IPS-NIHi7 (cell line): ENCODE data around the gene CNTNAP2.
"Not testable (repeated sequence)": the region's sequence is repeated elsewhere in the genome, so short reads cannot be mapped to it uniquely, and the experiment has no call there.

Experiments
- DNase-seq: peaks from one replicate; pipeline ENCODE4 v3.0.0; 2012; ENCODE audit warnings: mixed read lengths; ENCODE audit errors: extremely low spot score

The CNTNAP2 gene

DNA sequence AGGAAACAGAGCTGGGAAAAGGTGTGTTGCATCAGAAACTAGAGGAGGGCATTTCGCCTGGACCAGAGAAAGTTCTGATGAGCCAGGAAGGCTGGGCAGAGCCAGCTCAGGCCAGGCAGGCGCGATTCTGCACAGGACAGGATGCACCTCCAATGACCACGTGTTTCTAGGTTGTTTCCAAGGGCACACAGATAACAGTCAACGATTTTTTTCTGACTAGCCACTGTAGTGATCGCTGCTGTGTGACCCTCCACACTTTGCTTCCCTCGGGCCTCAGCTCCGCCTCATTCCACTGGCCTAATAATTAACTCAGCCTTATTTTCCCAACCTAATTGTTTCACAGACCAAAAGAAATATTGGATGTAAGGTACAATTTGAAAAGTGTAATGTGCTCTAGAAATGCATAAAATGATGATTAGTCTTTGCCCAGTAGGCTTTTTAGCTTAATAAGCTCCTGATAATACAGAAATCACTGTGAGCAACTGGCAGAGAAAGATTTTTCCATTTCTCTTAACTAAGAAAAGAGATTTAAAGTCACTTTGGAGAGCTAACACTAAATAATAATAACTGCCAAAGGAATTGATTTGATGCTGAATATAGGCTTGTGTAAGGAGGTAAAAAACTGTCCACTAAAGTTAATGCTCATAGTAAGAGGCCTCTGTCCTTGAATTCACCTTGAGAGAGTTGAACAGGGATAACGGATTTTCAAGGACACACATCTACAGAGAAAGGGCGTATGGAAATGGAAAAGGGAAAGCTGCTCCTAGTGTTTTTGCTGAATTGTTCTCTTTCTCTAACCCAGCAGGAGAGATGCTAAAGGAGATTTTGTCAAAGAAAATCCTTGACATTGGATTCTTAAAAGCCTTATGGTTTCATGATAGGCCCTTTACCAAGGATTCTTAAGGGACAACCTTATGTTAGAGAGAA lies 2183.0 kb downstream of the CNTNAP2 start:
- no peak for DNase-seq

DNA sequence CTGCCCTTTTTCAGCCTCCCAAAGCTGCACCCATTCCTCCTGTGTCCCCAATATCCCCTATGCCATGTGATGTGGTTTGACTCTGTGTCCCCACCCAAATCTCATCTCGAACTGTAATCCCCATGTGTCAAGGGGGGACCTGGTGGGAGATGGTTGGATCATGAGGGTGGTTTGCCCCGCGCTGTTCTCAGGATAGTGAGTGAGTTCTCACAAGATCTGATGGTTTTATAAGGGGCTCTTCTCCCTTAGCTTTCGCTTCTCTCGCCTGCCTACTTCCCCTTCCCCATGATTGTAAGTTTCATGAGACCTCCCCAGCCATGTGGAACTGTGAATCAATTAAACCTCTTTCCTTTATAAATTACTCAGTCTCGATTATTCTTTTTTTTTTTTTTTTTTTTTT lies 2185.8 kb downstream of the CNTNAP2 start:
- not testable (repeated sequence) for DNase-seq

DNA sequence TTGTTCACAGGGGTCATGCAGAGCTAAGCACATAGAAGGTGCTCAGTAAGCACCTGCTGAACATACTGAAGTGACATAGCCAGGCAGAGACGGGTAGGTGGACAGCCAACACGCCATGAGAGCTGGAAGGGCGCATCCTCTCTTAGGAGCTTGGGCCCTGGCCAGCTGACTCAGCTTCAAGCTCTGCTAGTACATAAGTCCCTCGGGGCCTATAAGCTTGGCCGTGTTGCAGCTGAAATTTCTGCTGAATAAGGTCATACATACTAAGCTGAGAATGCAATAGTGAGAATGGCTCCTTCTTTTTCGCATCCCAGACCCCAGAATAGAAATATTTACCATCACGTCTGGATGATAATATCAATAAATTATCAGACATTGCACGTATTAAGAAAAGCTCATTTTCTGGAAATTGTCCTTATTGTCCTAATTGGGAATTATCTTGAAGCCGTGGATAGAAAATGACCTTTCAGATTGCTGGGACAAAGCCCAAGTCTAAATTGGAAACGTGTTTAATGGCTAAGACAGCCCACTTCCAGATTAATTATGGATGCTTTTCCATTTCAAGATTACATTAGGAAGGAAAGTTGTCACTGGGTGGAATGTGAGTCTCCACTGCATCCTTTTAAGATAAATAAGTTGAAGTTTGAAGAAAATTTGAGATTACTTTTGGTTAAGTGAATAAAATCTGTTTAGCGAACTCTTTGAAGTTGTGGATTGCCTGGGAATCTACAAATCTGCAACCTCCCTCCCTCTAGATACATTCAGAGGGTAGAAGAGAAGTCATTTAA lies 2186.9 kb downstream of the CNTNAP2 start:
- DNase-seq = no peak

DNA sequence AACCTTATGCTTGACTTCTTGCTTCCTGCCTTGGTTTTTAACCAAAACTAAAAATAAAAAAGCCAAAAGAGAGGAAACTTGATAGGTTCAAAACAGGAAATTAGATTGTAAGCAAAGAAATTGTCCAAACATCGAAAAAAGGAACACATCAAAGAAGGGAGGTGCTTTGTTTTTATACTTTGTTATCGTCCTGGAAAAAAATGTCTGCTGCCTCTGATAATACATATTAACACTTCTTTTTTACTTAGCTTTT lies 2187.4 kb downstream of the CNTNAP2 start:
- DNase-seq = no peak

DNA sequence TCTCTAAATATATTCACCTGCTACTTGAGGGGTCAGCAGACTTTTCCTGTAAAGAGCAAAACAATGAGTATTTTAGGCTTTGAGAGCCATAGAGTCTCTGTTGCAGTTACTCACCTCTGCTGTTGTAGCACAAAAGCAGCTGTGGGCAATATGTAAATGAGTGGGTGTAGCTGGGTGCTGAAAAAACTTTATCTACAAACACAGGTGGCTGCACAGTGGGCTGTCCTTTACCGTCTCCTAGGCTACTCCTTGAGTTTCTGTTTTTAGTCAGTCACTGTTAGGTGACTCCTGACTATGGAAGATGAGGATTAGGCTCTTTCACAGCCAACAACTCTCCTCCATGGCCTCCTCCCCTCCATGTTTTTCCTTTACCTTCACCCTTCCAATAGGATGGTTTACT lies 2187.9 kb downstream of the CNTNAP2 start:
- DNase-seq = no peak

DNA sequence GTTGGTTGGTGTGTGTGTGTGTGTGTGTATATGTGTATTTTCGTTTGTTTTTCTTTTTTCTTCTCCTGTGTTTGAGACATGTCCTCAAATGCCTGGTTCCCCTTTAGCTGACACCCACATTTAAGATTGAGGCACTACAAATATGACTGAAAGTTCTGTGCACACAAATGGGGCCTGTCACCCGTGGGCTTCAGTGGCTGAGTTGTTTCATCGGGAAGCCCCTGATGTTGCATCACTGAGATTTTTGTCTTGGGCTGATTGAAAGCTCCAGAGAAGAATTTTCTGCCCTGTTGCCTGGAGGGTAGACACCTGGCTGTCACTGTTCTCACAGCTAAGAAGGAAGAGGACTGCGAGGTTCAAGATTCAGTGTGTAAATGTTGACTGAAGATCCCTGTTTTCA lies 2190.2 kb downstream of the CNTNAP2 start:
- no peak for DNase-seq

DNA sequence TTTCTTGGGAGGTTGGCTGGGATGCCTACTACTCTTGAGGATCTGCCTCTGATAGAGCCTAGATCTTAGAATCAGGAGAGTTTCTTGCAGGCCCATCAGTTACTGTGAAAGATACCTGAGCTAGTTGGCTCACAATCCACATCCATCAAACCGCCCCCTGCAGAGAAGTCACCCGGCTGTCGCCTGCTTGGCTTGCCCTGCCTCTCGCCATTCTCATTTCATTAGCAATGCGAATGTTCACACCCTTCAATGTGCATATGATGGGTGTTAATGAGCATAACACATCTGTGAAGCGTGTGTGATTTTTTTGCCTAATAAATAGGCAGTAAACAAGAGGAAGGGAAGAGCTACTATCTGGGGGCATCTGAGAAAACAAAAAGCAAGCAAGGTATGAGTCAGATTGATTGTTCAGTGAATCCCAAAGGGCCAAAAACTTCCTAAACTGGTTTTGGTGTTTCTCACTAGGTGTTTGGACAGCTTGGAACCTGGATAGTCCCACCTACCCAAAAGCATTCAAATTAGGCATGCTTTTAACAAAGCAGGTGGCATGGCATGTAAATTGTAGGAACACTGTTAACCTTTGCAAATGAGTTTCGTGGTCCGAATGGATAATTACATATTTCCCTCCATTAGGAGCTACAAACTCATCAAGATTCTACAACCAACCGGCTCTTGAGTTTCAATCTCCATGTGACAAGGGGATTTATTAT lies 2201.7 kb downstream of the CNTNAP2 start:
- DNase-seq = peak; percentile 59

DNA sequence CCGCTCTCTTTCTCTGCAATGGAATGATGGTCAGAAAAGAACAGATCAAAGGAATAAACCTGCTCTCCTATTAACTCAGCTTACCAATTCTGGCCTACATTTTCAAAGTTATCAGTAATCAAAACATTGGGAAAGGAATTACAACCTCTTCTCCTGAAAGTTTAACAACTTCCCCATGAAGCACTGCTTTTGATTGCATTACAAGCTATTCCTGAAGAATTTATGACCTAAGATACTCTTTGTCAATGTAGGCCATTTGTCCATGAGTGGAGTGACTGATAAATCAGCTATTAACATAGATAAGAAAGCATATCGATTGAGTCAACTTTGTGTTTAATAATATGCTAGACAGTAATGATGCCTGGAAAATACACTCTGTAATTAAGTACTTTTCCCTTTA lies 2202.2 kb downstream of the CNTNAP2 start:
- DNase-seq = no peak

DNA sequence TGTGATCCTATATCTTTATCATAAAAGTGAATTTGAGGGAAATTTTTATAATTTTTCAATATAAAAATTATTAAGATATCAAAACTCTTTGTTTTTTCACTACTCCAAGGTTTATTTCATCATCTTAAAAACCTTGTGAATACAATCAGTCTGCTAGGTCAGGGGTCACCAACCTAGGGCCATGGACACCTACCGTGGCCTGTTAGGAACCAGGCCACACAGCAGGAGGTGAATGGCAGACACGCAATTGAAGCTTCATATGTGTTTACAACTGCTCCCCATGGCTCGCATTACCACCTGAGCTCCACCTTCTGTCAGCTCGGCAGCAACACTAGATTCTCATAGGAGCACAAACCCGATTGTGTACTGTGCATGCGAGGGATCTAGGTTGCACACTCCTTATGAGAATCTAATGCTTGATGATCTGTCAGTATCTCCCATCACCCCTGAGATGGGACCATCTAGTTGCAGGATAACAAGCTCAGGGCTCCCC lies 2202.8 kb downstream of the CNTNAP2 start:
- no peak for DNase-seq

DNA sequence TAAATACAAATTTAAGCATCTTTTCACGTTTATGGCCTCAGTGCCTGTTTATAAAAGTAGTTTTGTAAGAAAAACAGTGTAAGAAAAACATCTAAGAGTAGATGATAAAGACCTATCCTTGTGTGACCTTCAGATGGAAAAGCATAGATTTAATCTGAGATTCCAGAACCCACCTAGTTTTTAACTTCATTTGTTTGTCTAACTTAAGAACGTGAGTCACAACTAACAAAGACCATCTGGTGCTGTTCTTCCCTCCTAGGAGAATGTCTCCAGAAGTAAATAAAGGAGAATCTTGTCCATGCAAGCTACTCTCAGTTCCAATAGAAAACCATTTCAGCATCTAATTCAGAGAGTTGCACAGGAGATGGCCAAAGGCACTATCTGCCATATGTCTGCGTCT lies 2208.6 kb downstream of the CNTNAP2 start:
- DNase-seq = no peak

DNA sequence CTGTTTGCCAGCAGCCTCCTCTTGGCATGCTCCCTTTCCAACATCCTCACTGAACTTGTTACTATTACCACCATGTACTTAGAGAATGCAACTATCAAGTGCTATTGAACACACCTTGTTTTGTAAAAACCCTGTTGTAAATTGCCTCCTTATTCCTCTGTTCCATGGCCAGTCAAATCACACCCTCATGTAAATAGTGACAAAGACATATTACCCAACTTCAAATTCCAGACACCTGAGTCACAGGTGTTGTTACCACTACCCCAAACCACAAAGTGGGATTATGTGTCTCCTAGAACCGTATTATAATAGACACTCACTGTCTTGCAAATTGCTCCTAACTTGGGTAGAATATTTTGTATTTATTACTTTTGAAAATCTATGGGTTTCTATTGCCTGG lies 2210.8 kb downstream of the CNTNAP2 start:
- DNase-seq = no peak

DNA sequence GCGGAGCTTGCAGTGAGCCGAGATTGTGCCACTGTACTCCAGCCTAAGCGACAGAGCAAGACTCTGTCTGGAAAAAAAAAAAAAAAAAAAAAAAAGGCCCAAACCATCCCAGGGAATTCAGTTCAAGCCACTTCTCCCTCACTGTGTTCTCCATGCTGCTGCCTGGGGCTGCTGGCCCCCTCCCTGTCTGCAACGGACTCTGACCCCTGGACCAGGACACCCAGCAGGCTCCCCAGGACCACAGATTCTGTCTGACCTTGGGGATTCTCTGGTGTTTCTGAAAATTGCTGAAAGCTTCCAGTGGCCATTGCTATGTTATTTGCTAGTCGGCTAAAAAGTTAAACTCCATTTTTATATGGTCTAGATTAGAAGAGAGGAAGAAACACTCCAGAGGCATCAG lies 2212.3 kb downstream of the CNTNAP2 start:
- DNase-seq = no peak

DNA sequence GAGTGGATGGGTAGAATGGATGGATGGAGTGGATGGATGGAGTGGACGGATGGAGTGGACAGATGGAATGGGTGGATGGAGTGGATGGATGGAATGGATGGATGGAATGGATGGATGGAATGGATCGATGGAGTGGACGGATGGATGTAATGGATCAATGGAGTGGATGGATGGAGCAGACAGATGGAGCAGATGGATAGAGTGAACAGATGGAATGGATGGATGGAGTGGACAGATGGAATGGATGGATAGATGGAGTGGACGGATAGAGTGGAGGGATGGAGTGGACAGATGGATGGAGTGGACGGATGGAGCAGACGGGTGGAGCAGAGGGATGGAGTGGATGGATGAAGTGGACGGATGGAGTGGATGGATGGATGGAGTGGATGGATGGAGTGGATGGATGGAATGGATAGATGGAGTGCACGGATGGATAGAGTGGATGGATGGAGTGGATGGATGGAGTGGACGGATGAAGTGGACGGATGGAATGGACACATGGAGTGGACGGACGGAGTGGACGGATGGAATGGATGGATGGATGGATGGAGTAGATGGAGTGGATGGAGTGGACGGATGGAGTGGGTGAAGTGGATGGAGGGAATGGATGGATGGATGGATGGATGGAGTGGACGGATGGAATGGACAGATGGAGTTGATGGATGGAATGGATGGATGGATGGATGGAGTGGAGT lies 2213.7 kb downstream of the CNTNAP2 start:
- DNase-seq = no peak

DNA sequence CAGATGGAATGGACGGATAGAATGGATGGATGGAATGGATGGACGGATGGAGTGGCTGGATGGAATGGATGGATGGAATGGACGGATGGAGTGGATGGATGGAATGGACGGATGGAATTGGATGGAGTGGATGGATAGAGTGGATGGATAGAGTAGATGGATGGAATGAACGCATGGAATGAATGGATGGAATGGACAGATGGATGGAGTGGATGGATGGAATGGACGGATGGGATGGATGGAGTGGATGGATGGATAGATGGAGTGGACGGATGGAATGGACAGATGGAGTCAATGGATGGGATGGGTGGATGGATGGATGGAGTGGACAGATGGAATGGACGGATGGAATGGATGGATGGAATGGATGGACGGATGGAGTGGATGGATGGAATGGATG lies 2214.2 kb downstream of the CNTNAP2 start:
- no peak for DNase-seq

DNA sequence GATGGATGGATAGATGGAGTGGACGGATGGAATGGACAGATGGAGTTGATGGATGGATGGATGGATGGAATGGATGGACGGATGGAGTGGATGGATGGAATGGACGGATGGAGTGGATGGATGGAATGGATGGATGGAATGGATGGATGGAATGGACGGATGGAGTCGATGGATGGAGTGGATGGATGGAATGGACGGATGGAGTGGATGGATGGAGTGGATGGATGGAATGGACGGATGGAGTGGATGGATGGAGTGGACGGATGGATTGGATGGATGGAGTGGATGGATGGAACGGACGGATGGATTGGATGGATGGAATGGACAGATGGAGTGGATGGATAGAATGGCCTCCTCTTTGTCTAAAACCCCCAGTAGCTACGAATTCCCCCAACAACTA lies 2214.9 kb downstream of the CNTNAP2 start:
- not testable (repeated sequence) for DNase-seq

DNA sequence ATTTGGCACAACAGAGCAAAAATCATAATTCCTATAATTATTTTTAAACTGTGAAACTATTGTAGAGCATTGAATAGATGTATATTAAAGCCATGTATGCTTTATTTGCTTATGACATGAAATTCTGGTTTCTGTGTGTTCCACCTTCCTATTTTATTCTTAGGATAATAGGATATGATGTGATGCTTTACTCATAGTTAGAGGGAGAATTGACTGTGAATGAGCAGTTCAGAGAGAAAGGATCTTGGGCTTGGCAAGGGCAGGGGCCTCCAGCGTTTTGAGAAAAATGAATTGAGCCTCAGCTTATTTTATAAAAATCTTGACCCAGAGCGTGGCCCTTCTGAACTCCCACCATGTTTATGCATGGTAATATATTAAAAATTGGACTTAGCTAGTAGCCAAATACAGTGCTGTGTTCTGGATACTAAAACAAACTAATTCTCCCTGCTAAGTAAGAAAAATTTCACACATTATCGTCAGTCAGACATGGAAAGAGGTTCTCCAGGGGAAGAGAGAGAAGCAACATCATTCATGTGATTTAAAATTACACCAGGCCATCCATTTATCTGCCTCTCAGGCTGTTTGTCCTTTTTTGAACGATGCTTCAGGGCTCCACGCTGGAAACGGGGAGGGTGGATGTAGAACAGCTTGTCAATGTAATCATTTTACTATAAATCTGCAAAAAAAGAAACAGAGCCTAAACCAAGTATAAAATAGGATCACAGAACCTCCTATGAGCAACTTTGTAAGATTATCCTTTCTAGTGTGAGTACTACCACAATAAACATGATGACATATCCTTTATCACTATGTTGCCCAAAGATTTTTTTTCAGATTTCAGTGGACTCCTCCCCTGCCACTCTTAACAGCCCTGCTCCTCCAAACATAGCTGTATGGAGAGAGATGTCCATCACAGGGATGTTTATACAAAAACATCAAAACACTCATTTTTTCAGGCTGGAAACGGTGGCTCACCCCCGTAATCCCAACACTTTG lies 2215.9 kb downstream of the CNTNAP2 start:
- DNase-seq = no peak

DNA sequence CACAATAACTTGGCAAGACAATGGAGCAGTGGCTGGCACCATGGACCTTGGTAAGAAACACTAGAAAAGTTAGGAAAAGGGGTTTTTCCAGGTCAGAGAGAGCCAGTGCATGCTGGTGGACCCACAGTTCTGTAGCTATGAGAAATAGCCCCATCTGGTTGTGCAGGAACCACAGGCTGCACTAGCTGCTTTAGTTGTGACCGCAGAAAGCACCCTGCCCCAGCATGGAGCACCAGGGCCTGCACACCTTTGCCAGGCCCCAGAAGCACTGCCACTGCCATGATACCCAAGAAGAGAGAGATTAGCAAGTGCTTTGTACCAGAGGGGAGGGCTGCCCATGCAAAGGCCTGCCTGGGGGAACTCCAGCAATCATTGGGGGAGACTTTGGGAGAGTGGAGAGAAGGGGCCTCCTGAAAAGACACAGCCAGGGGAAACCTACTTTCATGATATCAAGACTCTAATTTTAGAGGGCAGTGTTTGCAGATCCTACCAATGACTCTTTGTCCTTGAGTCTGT lies 2217.9 kb downstream of the CNTNAP2 start:
- DNase-seq = no peak

DNA sequence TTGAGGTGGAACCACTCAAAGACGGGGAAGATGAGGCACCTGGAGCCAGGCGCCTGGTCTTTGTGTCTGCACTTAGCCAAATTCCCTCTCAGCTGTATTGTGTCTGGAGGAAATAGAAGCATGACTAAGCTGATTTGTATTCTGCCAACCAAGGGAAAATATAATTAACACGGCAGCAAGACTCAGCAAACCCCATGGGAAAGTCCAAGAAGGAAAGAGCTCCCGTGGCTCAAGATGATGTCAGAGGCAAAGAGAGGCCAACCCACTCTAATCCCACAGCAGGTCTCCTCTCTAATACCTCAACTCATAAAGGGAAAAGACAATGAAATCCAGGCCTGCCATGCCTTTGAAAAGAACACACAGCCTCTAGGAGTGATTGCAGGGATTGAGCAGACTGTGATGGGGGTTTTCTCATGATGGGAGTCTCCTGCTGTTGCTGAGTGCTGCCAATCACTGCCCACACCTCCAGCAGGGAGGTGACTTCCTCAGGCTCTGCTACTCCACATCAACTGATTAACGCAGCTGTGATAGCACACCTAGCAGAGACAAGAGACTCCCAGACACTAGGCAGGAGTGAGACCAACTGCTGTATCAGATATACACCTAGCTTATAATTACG lies 2218.5 kb downstream of the CNTNAP2 start:
- DNase-seq = peak; percentile 73

DNA sequence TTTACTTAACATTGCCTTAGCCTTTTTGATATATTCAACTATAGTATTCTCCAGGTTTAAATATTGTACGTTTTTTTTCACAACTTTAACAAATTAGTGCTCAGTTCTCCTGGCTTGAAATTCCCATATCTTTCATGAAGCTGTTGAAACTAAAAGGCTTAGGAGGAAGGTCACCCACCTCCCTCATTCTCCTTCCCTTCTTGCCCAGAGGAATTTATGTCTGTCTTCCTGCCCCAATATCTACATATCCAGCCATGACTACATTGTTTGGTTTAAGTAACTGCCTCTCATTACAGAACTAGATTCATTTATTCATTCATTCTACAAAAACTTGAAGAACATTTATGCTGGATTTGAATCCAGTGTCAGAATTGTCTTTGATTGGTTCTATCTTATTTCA lies 2219.2 kb downstream of the CNTNAP2 start:
- DNase-seq = no peak

DNA sequence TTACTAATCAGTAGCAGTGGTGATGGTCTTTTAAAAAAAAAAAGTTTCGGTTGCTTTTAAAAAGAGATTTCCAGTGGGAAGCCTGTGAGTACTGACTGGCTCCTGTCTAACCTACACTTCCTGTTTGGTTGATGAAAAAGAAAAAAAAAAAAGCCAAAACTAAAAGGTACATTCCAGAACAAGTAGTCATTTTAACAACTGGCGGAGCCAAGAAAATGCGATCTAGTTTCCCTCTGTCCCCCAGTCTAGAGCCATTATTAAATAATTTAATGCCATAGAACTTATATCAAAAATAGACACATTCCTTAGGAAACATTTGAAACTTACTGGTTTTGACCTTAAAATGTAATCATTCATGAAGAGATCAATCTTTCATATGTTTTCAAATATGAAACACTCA lies 2219.8 kb downstream of the CNTNAP2 start:
- no peak for DNase-seq
